ENCODE results near the gene ZNF831.

The ZNF831 gene

DNA sequence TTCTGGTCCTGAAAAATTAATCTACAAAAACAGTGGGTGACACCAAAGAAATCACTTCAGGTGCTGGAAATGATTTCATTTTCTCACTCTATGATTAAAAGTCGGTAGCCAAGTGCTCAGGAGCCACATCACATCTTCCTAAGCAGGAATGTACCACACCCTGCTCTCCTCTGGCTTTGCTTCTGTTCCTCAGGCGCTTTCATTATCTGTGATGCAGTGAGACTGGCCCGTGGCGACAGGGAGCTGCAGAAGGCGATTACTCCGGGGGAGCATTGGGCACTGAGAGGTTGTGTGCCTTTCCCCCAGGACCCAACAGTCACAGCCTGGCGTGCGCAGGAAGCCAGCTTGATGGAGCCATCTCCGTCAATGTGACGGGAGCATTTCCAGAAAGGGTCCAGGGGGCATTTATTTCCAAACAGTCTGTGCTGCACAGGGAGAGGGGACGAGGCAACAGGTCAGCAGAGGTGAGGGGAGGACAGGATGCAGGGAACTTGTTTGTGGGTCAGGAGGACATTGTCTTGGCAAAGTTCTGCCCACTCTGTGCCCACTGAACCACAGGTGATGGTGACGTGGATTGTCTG lies 5.6 kb upstream of the ZNF831 start:
- DNase-seq, result no peak

DNA sequence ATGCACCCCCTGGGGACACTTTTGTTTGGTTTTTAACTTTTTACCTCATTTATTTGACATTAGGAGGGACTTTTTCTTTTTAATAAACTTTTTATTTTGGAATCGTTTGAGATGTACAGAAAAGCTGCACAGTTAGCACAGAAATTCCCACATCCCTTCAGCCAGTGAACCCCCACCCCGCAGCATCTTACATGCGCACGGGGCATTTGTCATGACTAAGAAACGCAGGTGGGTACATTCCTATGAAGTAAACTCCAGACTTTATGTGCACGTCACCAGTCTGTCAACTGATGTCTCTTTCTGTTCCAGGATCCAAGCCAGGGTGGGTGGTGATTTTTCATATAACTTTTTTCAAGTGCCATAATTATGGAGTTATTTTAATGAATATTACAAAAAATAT lies 4.9 kb upstream of the ZNF831 start:
- DNase-seq, result no peak

DNA sequence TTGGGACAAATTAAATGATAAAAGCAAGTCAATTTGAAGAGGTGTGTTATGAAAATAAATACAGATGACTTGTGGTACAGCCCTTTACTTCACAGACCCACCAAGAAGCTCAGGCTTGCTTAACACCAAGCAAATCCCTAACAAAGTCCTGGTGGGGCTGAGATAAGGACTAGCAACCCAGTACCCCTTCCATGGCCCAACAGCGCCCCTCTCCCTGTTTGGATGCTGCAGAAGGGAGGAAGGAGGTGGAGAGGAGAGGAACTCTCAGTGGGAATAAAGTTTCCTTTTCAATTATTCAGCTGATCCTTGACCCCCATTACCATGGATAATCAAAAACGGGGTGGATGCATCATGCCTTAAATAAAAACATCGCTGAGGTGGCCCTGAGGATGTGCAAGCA lies 4.5 kb upstream of the ZNF831 start:
- DNase-seq, result no peak

DNA sequence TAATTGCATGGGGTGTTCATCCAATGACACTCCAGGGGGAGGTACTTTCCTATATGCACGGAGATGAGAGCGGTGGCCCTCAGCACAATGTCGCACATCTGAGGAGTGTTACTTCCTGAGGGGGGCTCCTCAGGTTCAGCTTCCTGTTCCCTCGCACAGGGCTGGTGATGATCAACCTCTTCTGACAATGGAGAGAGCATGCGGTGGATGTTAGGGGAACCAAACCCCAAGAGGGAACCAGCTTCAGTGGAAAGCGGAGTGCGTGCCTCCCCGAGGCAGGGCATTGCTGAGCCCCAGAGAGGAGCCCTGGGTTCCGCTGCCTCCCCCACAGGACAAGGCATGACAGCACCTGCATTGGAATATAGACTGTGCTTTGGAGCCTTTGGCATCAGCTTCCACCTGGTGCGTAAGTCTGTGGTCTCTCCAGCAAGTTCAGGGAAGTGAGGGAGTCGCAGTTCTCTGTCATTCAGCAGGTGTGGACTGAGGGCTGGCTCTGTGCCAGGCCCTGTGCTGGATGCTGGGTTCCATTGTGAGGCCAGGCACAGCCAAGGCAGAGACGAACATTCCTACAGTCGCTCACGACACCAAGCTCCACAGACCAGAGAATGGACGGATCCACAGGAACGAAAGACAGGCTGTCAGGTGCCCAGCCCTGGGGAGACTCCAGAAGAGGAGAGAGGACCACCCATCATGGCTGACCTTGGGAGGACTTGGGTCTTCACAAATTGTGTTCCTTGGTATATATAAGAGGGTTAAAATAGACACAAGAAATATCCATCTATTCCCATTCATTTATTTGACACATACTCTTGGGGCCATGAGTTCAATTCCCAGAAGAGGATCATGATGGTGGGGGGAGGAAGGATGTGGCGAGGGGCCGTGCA lies 3.9 kb upstream of the ZNF831 start:
- DNase-seq, result no peak

DNA sequence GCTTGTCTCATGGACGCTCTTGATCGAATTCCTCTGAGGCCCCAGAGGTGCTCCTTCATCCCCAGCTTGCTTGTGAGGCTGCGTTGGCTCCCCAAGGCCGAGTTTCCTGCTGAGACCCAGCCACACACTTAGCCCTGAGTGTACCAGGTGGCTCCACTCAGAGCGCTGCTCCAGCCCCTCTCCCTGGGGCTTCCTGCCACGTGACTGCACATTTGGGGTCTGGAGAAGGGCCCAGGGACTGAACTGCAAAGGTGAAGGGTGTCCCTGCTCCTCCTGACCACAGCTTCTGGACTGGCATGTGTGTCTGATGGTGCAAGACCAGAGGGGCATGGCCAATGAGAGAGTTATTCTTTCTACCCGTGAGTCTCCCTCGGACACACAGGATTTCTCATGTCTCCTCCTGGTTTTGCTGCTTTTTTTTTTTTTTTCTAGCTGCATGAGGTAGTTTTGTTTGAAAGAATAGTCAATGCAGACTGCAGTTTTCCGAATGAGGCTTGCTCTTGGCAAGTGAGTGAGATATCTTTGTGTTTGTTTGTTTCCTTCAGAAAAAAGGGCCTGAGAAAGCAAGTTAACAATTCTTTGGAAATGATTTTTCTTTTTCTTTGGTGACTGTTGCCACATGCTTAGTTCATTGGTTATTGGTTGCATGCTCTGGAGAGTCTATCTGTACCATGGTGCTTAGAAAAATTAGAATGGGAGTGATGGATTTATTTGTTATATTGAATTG lies 3.1 kb upstream of the ZNF831 start:
- no peak for DNase-seq

DNA sequence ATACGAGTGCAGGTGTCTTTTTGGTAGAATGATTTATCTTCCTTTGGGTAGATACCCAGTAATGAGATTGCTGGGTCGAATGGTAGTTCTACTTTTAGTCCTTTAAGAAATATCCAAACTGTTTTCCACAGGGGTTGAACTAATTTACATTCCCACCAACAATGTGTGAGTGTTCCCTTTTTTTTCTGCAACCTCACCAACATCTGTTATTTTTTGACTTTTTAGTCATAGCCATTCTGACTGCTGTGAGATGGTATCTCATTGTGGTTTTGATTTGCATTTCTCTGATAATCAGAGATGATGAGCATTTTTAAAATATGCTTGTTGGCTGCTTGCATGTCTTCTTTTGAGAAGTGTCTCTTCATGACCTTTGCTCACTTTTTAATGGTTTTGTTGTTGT lies 1.9 kb upstream of the ZNF831 start:
- DNase-seq, result no peak

DNA sequence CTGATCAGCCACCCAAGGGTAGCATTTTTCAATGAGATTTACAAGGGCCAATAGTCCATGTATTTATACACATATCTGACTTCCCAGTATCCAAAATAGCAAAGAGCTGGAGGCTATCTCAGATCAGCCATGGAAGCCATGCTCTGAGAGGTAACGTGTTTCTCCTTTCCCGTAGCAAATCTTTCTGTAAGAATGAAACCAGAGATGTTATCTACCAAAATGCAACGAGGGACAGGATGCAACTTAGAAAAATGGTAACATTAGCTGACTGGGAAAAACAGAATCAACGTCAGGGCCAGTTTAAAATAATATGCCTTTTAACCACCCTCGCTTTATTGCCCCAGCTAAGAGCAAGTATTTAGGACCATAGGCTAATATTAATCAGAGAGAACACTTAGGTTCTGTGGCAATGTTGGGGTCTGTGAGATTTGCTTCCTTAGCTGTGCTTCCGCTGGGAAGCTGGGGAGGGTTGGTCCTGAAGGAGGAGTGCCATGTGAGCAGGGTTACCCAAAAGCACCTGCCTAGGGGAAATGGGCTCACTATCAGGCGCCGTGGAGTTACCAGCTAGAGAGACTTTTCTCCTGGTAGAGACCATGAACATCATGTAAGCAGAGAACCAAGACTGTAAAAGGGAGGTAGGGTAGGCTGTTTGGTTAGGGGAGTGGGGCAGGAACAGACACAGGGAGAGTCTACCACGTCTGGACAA lies 1.2 kb downstream of the ZNF831 start:
- no peak for DNase-seq

DNA sequence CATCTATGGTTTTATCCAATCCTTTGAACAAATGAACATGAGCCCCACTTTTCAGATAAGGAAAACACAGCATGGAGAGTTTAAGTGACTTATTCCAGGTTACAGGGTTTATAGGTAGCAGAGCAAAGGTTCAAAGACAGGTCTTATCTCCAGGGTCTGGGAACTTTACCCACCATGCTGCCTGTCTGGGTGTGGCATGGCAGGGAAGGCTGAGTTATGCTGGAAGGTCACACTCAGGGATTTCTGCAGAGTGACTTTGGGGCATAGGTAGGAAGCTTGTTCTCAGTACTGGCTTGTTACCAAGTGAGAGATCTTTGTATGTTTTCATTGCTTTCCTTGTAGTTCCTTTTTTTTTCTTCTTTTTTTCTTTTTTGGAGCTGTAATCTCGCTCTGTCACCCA lies 1.8 kb downstream of the ZNF831 start:
- no peak for DNase-seq

DNA sequence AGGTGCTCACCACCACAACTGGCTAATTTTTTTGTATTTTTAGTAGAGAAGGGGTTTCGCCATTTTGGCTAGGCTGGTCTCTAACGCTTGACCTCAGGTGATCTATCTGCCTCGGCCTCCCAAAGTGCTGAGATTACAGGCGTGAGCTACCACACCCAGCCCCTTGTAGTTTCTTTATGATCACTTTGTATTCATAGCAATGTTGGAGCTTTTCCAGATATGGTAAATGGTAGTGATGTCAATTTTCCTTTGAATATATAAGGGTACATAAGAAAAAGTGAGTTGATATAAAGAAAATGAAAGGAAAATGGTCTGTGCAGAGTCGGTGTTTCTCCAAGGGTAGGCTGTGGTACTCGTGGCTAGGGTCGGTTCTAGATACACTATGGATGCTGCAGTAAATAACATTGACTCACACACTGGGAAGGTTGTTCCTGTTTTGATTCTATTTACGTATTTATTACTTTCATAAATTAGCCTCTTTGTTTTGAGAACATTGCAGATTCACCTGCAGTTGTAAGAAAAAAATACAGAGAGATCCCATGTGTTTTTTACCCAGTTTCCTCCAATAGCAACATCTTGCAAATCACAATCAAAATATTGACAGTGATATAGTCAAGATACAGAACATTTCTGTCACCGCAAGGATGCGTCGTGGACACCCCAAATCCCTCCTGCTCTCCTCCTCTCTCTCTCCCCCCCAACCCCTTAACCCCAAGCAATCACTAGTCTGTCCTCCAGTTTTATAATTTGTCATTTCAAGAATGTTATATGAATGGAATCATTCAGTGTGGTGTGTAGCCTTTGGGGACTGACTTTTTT lies 2.5 kb downstream of the ZNF831 start:
- DNase-seq, result no peak

DNA sequence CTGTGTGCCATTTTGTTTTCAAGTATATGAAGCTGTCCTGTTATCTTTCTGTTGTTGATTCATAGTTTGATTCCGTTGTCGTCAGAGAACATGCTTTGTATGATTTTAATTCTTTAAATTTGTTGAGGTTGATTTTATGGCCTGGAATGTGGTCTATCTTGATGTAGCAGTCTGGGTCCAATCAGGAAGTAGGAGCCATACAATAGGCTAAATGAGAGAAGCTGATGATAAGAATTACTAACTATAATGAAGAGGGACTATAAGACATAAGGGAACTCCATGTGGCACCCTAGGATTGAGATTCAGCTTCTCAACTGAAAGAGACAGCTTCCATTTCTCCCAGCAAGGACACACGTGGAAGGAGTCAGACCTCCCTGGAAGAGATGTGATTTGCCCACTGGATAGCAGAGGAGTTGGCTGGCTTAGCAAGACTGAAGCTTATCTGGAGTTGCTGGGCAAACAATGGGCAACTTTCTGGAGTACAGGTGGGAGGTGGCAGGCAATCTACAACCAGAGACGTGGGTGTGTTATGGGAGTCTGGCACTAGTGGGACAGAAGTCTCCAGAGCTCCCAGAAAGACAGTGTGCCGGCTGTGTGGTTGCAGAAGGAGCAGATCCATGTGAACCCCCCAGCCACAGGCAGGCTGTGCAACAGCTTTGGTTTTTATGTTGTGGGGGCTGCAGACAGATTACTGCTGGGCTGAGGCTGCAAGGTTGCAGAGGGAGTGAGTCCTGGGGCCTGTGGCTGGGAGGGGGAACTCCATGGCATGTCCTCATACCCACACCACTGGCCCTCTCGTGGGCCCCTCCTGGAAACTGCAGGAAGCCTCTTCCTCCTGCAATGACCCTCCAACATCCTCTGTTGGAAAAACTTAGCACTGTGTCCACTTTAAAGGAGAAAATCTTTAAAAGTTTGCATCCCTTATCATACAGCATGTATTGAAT lies 7.1 kb downstream of the ZNF831 start:
- no peak for DNase-seq

DNA sequence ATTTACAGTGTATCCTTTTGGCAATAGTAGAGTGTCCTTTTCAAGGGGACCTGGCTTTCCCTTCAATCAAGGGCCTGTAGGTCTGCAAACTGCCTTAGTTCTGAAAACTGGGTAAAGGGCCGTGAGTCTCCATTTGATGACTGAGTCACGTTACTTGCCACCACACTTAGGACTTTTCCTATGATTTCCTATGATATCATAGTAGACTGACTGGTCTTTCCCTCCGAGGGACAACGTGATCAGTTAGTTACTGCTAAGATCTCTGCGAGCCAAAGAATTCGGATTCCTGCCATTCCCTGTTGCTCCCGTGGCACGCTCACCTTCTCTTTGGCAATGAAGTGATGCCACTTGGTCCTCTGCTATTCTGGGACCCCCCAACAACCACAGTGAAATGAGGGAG lies 8.4 kb downstream of the ZNF831 start:
- DNase-seq, result no peak

DNA sequence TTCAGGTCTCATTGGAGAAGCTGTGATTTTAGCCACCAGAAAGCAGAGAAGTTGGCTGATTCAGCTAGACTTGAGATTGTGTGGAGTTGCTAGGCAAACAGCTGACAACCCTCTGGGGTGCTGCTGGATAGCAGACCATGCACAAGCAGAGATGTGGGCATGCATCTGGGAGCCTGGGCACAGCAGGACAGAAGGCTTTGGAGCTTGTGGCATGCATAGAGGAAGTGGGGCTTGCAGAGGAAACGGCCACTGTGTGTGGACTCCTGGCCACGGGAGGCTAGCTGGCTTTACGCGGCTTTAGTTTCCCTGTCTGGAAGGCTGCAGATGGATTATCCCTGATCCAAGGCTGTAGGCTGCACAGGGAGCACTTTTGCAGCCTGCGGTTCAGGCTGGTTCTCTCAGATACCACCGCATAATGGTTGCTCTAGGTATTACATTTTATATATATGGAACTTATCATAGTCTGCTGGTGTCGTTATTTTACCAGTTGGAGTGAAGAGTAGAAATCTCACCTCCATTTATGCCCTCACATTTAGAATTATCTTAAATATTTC lies 10.4 kb downstream of the ZNF831 start:
- no peak for DNase-seq

DNA sequence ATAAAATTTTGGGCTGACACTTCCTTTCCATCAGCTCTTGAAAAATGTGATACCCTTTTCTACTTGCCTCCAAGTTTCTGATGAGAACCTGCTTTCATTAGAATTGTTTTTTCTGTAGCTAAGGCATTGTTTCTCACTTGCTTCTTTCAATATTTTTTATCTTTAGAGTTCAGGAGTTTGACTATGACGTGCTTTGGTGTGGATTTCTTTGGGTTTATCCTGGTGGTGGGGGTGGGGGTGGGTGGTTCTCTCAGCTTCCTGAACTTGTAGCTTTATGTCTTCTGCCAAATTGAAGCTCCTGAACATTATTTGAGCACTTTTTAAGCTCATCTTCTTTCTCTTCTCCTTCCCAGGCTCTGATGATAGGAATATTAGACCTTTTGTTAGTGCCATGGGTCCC lies 11.4 kb downstream of the ZNF831 start:
- DNase-seq, result no peak

DNA sequence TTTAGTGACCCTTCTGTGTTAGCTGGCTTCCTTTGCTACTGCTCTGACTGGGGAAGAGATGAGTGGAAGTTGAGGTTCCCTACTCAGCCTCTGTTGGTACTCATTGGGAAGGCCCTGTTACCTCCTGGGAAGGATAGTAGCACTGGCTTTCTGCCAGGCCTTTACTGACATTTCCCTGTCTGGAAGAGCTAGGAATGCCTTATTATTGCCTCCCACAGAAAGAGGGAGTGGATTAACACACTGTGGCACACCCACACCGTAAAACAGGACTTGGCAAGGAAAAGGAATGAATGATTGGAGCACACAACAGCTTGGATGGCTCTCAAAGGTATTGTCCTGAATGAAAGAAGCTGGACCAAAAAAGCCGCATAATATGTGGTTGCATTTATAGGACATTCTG lies 12.2 kb downstream of the ZNF831 start:
- no peak for DNase-seq

DNA sequence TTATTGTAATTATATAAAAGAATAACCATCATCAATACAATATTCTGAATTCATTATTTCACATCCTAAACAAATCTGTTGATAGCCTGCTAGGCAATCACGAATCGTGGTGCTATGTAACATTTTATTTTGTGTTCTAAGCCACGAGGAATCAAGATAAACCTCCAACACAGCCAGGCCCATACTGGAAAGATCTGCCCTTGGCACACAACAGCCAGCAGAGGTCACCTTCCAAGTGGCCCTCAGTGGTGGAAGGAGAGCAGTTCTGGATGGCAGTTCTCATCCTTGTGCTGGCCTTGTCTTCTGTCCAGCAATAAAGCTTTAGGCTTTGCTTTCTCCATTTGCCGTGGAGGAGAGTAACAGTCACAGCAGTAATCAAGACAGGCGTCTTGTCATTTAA lies 13.2 kb downstream of the ZNF831 start:
- DNase-seq, result no peak

DNA sequence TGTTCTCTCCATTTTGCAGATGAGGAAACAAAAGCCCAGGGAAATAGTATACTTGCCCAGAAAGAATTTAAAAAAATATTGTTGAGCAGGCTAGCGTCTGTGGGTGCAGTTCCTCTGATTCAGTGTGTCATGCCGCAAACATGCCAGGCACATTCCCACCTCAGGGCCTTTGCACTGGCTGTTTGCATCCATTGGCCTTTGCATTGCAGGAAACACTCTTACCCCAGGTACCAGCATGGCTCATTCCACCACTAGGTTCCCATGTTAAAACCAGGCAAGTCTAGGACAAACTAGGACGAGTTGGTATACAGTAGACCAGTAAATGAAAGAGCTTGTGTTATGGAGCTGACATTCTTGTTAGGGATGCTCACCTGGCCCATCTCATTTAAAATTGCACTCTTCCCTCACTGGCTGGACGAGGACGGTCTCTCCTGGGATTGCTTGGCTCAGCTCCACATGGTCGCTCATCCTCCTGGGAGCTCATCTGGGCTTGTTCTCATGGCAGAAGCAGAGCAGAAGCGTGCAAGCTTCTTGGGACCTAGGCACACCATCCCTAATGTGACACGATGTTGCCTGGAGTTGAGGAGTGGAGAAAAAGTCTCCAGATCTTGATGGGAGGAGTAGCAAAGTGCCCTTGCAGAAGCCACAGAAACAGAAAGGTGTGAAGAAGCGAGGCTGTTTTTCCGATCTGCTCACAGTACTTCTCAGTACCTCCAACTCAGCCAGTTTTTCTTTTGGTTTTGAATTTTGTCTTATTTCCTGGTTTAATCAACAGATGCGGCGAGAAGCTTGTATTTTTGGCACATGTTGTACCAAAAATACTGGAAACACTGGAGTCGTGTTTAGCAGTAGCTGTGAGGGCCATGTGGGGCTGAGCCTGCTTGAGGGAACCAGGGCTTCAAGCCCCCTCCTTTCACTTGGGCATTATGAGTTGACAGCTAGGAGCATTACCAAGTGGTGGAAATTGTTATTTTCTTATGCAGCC lies 13.9 kb downstream of the ZNF831 start:
- DNase-seq, result no peak

DNA sequence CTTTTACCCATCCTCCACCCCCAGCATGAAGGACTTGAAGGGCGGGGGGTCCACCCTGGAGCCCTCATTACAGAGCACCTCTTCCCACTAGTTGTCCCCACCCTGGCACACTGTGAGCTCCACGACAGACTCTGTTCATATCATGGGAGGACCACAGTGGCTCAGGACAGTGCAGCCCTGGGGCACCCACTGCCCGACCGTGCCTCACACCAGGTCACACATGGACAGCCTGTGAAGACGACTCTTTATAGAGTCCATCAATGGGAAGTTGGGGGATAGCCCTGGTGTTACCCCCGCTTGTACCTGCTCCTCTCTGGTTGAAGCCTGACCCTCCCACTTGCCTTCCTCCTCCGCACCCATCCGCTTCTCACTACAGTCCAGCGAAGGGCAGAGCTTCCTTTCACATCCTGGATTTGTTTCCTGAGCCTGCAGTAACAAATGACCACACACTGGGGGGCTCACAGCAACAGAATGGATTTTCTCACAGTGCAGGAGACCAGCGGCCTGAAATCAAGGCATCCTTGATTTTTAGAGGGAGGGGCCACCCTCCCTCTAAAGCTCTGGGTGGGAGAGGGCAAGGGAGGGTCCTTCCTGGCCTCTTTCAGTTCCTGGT lies 15.5 kb downstream of the ZNF831 start:
- no peak for DNase-seq

DNA sequence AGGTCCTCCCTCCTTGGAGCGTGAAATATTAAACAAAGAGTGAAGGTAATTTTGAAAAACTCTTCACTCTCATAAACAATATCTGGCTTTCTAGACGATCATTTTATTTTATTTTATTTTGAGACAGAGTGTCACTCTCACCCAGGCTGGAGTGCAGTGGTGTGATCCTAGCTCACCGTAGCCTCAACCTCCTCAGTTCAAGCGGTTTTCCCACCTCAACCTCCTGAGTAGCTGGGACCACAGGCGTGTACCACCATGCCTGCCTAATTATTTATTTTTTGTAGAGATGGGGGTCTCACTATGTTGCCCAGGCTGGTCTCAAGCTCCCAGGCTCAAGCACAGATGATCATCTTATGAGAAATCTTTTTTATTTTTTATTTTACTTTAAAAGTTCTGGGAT lies 16.4 kb downstream of the ZNF831 start:
- DNase-seq, result no peak

DNA sequence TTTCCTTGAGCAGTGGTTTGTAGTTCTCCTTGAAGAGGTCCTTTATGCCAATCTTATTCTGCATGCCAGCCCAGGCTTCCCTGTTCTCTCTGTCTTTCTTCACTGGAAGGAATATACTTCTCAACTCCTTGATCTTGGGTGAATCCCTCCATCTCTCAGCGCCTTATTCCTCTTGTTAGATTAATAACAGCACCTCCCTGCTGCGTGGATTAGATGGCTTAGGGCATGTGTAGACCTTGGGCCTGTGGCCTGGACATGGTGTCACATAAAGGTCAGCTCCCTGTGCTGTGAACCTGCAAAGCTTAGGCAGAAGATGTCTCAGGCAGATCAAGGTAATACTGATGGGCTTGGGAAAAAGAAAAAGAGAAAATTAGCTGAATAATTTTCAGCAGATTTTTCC lies 18.3 kb downstream of the ZNF831 start:
- DNase-seq, result no peak
